ENCODE results near the gene TSPAN5.
"Not testable (repeated sequence)": the region's sequence is repeated elsewhere in the genome, so short reads cannot be mapped to it uniquely, and the experiment has no call there.

Gene TSPAN5

DNA sequence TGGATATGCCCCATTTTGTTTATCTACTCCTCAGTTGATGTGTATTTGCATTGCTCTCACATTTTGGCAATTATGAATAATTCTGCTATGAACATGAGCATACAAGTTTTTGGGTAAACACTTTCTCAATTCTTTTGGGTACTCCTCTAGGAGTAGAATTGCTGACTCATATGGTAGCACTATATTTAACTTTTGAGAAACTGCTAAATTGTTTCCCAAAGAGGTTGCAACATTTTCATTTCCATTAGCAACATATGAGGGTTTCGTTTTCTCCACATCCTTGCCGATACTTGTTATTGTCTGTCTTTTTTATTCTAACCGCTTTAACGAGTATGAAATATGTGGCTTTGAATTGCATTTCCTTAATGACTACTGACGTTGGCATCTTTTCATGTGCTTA lies 185.4 kb downstream of the TSPAN5 start:
- no peak overlapping the region for H3K4me3 ChIP-seq (ENCODE audit: low read length in 2 of 2)
- H3K9me3 ChIP-seq (ENCODE audit: control insufficient read depth in 2 of 2, low read length in 2 of 2): no peaks in the 10 kb centered on the region
- H3K9ac ChIP-seq (ENCODE audit: low read length in 2 of 2): no peak overlapping the region
- H3K4me1 ChIP-seq (ENCODE audit: control insufficient read depth, insufficient read depth, low read length): peaks cover 2% of the 10 kb centered on the region
- H3K27me3 ChIP-seq (ENCODE audit: control insufficient read depth in 1 of 2, insufficient read depth in 2 of 2, low read length in 2 of 2): no peaks in the 10 kb centered on the region
- no peak overlapping the region for H3K27ac ChIP-seq (ENCODE audit: low read length)
- peaks cover 0 to 3% of the 10 kb centered on the region in 2 donors for H3K36me3 ChIP-seq (ENCODE audit: control insufficient read depth in 2 of 2, insufficient read depth in 2 of 2, low read length in 2 of 2)

DNA sequence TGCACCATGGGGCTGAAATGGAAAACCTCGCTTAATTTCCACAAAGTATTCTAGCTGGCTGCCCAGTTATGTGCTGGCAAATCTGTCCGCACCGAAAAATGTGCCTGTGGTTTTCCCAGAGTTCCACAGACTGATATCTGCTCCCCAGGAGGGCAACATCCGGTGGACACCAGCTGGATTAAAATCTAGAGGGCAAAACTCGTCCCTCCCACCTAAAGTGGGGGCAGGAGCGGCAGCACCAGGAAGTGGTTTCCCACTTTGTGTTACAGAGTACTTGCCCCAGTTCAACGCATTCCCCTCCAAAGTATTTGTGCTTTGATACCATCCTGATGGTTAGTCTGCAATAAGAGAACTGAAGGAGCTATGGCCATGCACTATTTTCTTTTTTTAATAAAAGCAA lies 187.6 kb downstream of the TSPAN5 start:
- H3K9me3 ChIP-seq (ENCODE audit: control insufficient read depth in 2 of 2, low read length in 2 of 2): no peaks in the 10 kb centered on the region
- H3K27ac ChIP-seq (ENCODE audit: low read length): no peak overlapping the region

DNA sequence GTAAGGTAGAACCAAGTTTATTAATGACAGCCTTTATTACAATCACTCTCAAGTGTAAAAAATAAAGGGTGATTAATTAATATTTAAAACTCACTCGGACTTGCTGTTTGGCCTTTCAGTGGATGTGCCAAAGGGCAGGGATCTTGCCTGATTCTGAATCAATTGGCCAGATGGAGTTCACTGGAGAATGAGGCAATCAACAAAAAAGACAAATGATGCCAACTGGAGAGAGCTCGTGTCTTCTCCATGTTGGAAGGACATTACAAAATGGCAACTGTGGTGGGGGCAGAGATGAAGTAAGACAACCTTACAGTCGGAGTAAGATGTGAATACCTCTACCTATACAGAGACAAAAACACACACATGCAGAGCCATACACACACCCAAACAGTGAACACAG lies 188.0 kb downstream of the TSPAN5 start:
- Histone ChIP-seq H3K4me3 (ENCODE audit: low read length in 2 of 2) (no peak overlapping the region), H3K4me1 (ENCODE audit: control insufficient read depth, insufficient read depth, low read length) (peaks cover 5% of the 10 kb centered on the region), H3K9ac (ENCODE audit: low read length in 2 of 2) (no peak overlapping the region), H3K36me3 (ENCODE audit: control insufficient read depth in 2 of 2, insufficient read depth in 2 of 2, low read length in 2 of 2) (peaks cover 0 to 3% of the 10 kb centered on the region in 2 donors), H3K27ac (ENCODE audit: low read length) (no peak overlapping the region), H3K9me3 (ENCODE audit: control insufficient read depth in 2 of 2, low read length in 2 of 2) (no peaks in the 10 kb centered on the region), H3K27me3 (ENCODE audit: control insufficient read depth in 1 of 2, insufficient read depth in 2 of 2, low read length in 2 of 2) (no peaks in the 10 kb centered on the region)

More for the DNA sequence above, 187.6 kb downstream of the TSPAN5 start:
- H3K27me3 ChIP-seq (ENCODE audit: control insufficient read depth in 1 of 2, insufficient read depth in 2 of 2, low read length in 2 of 2): no peaks in the 10 kb centered on the region
- peaks cover 0 to 3% of the 10 kb centered on the region in 2 donors for H3K36me3 ChIP-seq (ENCODE audit: control insufficient read depth in 2 of 2, insufficient read depth in 2 of 2, low read length in 2 of 2)
- no peak overlapping the region for H3K9ac ChIP-seq (ENCODE audit: low read length in 2 of 2)
- H3K4me1 ChIP-seq (ENCODE audit: control insufficient read depth, insufficient read depth, low read length): peaks cover 5% of the 10 kb centered on the region
- no peak overlapping the region for H3K4me3 ChIP-seq (ENCODE audit: low read length in 2 of 2)

DNA sequence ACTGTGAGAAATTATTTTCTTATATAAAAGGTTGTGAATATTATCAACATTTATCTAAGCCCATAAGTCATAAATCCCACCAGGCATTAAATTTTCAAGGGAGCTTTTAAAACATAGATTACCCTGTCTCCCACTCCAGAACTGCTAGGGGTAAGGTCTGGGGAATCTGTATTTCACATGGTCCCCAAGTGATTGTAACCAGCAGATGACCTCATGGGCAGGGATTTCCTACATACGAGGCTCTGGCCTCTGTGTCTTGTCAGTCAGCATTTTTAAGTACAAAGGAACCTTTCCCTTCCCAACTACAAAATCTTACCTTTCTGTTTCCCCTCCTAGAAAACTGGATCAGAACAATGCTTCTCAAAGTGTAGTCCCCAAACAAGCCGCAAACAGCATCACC lies 188.6 kb downstream of the TSPAN5 start:
- Histone ChIP-seq H3K4me1 (ENCODE audit: control insufficient read depth, insufficient read depth, low read length) (peaks cover 5% of the 10 kb centered on the region), H3K9ac (ENCODE audit: low read length in 2 of 2) (no peak overlapping the region), H3K27ac (ENCODE audit: low read length) (no peak overlapping the region), H3K4me3 (ENCODE audit: low read length in 2 of 2) (no peak overlapping the region), H3K9me3 (ENCODE audit: control insufficient read depth in 2 of 2, low read length in 2 of 2) (no peaks in the 10 kb centered on the region), H3K36me3 (ENCODE audit: control insufficient read depth in 2 of 2, insufficient read depth in 2 of 2, low read length in 2 of 2) (peaks cover 0 to 3% of the 10 kb centered on the region in 2 donors), H3K27me3 (ENCODE audit: control insufficient read depth in 1 of 2, insufficient read depth in 2 of 2, low read length in 2 of 2) (no peaks in the 10 kb centered on the region)

DNA sequence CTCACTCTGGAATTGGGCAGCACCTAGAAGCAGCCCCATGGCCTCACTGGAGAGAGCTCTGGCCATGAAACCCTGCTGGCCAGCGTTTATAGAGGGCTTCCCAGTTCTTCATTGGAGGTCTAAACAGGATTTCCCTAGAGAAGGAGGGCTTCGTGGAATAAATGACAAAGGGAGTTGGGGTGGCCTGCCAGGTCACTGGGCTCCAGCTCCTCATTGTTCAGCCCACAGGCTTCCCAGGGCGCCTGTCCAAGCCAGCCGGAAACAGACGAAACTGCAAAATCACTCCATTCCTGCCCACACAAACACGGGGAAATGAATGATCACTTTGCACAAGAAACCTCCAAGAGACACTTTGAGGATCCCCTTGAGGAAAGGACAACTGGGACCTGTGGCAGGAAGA lies 189.7 kb downstream of the TSPAN5 start:
- Histone ChIP-seq H3K4me3 (ENCODE audit: low read length in 2 of 2) (no peak overlapping the region), H3K27ac (ENCODE audit: low read length) (no peak overlapping the region)

DNA sequence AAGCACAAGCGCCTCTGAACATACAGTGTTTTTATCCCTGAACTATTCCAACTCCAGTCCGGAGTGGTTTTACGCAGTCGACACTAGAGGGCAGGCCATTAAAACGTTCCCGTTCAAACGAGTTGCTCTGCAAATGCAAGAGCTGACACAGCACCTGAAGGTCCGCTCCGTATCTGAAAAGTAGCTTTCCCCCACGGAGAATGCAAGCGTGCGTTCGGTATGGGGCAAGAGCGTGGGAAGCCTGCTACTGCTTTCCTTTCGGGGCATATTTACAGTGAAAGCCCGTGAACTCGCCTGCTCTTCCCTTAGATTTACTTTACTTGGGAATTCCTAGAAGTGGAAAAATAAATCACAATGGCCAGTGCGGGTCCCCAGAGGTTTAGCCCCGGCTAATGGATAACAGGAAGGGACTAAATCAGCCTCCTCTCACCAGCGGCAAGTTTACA lies 190.8 kb downstream of the TSPAN5 start:
- no peak overlapping the region for H3K27ac ChIP-seq (ENCODE audit: low read length)

More for the DNA sequence above, 189.7 kb downstream of the TSPAN5 start:
- H3K27me3 ChIP-seq (ENCODE audit: control insufficient read depth in 1 of 2, insufficient read depth in 2 of 2, low read length in 2 of 2): no peaks in the 10 kb centered on the region
- no peak overlapping the region for H3K9ac ChIP-seq (ENCODE audit: low read length in 2 of 2)
- no peaks in the 10 kb centered on the region for H3K9me3 ChIP-seq (ENCODE audit: control insufficient read depth in 2 of 2, low read length in 2 of 2)
- H3K36me3 ChIP-seq (ENCODE audit: control insufficient read depth in 2 of 2, insufficient read depth in 2 of 2, low read length in 2 of 2): peaks cover 0 to 3% of the 10 kb centered on the region in 2 donors
- H3K4me1 ChIP-seq (ENCODE audit: control insufficient read depth, insufficient read depth, low read length): peaks cover 5% of the 10 kb centered on the region

DNA sequence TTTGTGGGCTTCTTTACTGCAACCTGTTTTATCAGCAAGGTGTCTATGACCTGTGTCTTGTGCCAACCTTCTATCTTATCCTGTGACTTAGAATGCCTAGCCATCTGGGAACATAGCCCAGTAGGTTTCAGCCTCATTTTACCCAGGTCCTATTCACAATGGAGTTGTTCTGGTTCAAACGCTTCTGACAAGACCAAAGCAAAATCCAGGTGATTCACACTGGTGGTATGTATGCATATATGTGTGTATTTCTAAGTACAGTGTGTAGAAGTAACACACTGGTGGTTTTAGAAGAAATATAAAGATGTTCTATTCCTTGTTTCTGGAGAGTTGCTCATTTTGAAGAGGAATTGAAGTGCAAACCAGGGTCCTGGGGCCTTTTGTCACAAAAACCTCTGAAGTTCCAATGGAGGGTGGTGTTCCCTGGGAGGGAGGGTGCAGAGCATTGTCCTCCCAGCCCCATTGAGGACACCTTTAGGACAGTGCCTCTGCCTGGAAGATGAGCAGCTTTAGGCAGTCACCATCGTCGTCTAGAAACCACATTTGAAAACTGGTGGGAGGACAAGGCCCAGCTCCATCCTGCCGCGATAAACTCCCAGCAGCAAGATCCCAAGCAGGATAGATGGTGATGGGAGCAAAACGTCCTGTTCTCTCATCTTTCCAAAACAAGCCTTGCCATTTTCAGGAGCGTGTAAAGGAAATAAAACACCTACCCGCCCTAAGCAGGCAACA lies 191.4 kb downstream of the TSPAN5 start:
- Histone ChIP-seq H3K27ac (ENCODE audit: low read length) (no peak overlapping the region), H3K27me3 (ENCODE audit: control insufficient read depth in 1 of 2, insufficient read depth in 2 of 2, low read length in 2 of 2) (no peaks in the 10 kb centered on the region), H3K9ac (ENCODE audit: low read length in 2 of 2) (peak overlapping the region in 1 of 2 donors; percentile 60), H3K36me3 (ENCODE audit: control insufficient read depth in 2 of 2, insufficient read depth in 2 of 2, low read length in 2 of 2) (peaks cover 0 to 2% of the 10 kb centered on the region in 2 donors), H3K4me3 (ENCODE audit: low read length in 2 of 2) (peak overlapping the region in 1 of 2 donors; percentile 76), H3K4me1 (ENCODE audit: control insufficient read depth, insufficient read depth, low read length) (peaks cover 5% of the 10 kb centered on the region), H3K9me3 (ENCODE audit: control insufficient read depth in 2 of 2, low read length in 2 of 2) (no peaks in the 10 kb centered on the region)

More for the DNA sequence above, 190.8 kb downstream of the TSPAN5 start:
- Histone ChIP-seq H3K4me1 (ENCODE audit: control insufficient read depth, insufficient read depth, low read length) (peaks cover 5% of the 10 kb centered on the region), H3K27me3 (ENCODE audit: control insufficient read depth in 1 of 2, insufficient read depth in 2 of 2, low read length in 2 of 2) (no peaks in the 10 kb centered on the region), H3K36me3 (ENCODE audit: control insufficient read depth in 2 of 2, insufficient read depth in 2 of 2, low read length in 2 of 2) (peaks cover 0 to 3% of the 10 kb centered on the region in 2 donors), H3K9me3 (ENCODE audit: control insufficient read depth in 2 of 2, low read length in 2 of 2) (no peaks in the 10 kb centered on the region), H3K4me3 (ENCODE audit: low read length in 2 of 2) (peak overlapping the region; percentile 53 to 76), H3K9ac (ENCODE audit: low read length in 2 of 2) (peak overlapping the region; percentile 3 to 60)

DNA sequence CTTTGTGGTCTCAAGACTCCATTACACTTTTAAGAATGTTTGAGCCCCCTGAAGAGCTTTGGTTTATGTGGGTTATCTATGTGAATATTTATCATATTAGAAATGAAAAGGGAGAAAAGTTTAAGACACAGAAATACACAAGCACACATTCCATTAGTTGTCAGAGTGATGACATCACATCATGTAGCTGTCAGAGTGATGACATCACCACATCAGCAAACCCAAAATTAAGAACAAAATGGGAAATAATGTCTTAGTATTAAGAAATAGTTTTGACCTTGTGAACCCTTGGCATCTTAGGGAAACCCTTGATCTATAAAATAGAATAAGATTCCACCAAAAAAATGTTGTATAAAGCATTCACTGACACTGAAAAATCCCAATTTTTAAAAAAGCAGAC lies 195.9 kb downstream of the TSPAN5 start:
- no peak overlapping the region for H3K9ac ChIP-seq (ENCODE audit: low read length in 2 of 2)
- no peaks in the 10 kb centered on the region for H3K36me3 ChIP-seq (ENCODE audit: control insufficient read depth in 2 of 2, insufficient read depth in 2 of 2, low read length in 2 of 2)
- no peak overlapping the region for H3K4me3 ChIP-seq (ENCODE audit: low read length in 2 of 2)
- no peaks in the 10 kb centered on the region for H3K9me3 ChIP-seq (ENCODE audit: control insufficient read depth in 2 of 2, low read length in 2 of 2)
- no peaks in the 10 kb centered on the region for H3K27me3 ChIP-seq (ENCODE audit: control insufficient read depth in 1 of 2, insufficient read depth in 2 of 2, low read length in 2 of 2)
- peaks cover 3% of the 10 kb centered on the region for H3K4me1 ChIP-seq (ENCODE audit: control insufficient read depth, insufficient read depth, low read length)
- H3K27ac ChIP-seq (ENCODE audit: low read length): no peak overlapping the region

DNA sequence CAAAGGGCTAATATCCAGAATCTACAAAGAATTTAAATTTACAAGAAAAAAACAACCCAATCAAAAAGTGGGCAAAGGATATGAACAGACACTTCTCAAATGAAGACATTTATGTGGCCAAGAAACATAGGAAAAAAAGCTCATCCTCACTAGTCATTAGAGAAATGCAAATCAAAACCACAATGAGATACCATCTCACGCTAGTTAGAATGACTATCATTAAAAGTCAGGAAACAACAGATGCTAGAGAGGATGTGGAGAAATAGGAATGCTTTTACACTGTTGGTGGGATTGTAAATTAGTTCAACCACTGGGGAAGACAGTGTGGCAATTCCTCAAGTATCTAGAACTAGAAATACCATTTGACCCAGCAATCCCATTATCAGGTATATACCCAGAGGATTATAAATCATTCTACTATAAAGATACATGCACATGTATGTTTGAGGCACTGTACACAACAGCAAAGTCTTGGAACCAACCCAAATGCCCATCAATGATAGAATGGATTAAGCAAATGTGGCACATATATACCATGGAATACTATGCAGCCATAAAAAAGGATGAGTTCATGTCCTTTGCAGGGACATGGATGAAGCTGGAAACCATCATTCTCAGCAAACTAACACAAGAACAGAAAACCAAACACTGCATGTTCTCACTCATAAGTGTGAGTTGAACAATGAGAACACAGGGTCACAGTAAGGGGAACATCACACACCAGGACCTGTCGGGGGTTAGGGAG lies 197.1 kb downstream of the TSPAN5 start:
- H3K9me3 ChIP-seq (ENCODE audit: control insufficient read depth in 2 of 2, low read length in 2 of 2); H3K9ac ChIP-seq (ENCODE audit: low read length in 2 of 2); H3K36me3 ChIP-seq (ENCODE audit: control insufficient read depth in 2 of 2, insufficient read depth in 2 of 2, low read length in 2 of 2); H3K27ac ChIP-seq (ENCODE audit: low read length); H3K4me3 ChIP-seq (ENCODE audit: low read length in 2 of 2); H3K4me1 ChIP-seq (ENCODE audit: control insufficient read depth, insufficient read depth, low read length); H3K27me3 ChIP-seq (ENCODE audit: control insufficient read depth in 1 of 2, insufficient read depth in 2 of 2, low read length in 2 of 2): not testable (repeated sequence)

DNA sequence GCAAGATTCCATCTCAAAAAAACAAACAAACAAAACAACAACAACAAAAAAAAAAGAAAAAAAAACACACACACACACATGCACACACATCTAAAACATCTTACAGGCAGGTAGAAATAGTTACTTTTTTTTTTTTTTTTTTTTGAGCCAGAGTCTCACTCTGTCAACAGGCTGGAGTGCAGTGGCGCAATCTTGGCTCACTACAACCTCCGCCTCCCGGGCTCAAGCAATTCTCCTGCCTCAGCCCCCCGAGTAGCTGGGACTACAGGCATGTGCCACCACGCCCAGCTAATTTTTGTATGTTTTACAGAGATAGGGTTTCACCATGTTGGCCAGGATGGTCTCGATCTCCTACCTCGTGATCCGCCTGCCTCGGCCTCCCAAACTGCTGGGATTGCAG lies 201.0 kb downstream of the TSPAN5 start:
- H3K9ac ChIP-seq (ENCODE audit: low read length in 2 of 2); H3K27me3 ChIP-seq (ENCODE audit: control insufficient read depth in 1 of 2, insufficient read depth in 2 of 2, low read length in 2 of 2); H3K27ac ChIP-seq (ENCODE audit: low read length); H3K4me3 ChIP-seq (ENCODE audit: low read length in 2 of 2); H3K4me1 ChIP-seq (ENCODE audit: control insufficient read depth, insufficient read depth, low read length); H3K36me3 ChIP-seq (ENCODE audit: control insufficient read depth in 2 of 2, insufficient read depth in 2 of 2, low read length in 2 of 2); H3K9me3 ChIP-seq (ENCODE audit: control insufficient read depth in 2 of 2, low read length in 2 of 2): not testable (repeated sequence)

DNA sequence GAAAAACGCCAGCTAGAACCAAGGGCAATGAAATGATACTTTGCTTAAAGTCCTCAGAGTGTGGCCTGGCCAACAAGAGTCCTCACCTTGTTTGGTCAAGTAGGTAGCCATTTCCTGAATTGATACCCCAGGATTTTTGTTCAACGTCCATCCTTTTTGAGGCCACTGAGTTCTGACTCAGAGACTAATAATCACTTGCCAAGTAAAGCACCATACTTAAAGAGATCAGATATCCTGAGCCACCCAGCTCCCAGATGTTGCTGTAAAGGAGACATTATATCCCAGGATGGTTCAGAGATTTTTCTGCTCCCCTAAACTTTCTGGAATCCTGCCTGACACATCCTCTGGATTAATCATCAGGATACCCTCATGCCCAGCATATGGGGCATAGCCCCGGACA lies 206.3 kb downstream of the TSPAN5 start:
- Histone ChIP-seq H3K9ac (ENCODE audit: low read length in 2 of 2) (no peak overlapping the region), H3K4me1 (ENCODE audit: control insufficient read depth, insufficient read depth, low read length) (no peaks in the 10 kb centered on the region), H3K36me3 (ENCODE audit: control insufficient read depth in 2 of 2, insufficient read depth in 2 of 2, low read length in 2 of 2) (no peaks in the 10 kb centered on the region), H3K9me3 (ENCODE audit: control insufficient read depth in 2 of 2, low read length in 2 of 2) (no peaks in the 10 kb centered on the region), H3K27me3 (ENCODE audit: control insufficient read depth in 1 of 2, insufficient read depth in 2 of 2, low read length in 2 of 2) (no peaks in the 10 kb centered on the region), H3K4me3 (ENCODE audit: low read length in 2 of 2) (no peak overlapping the region), H3K27ac (ENCODE audit: low read length) (no peak overlapping the region)

Data from stomach smooth muscle (tissue), 2 donors.